ENCODE measurements around the gene FLNA. TPM values are rescaled to one million over a fixed set of nuclear protein-coding genes. Genes with fewer than 3 reads are reported as not detected.

Gene FLNA
- total RNA-seq, 1 donor = 3,431 TPM

- Histone ChIP-seq H3K4me3 (ENCODE audit: insufficient read depth, low read length) (no peak overlapping the region), H4K20me1 (ENCODE audit: insufficient read depth, low read length) (peaks cover 14% of the 10 kb centered on the region), H3K79me2 (ENCODE audit: insufficient read depth, low read length) (peaks cover 22% of the 10 kb centered on the region), H3K4me2 (ENCODE audit: insufficient read depth, low read length) (no peak overlapping the region), H3K27me3 (ENCODE audit: insufficient read depth, low read length) (no peaks in the 10 kb centered on the region), H3K9me3 (ENCODE audit: low read depth, low read length) (no peaks in the 10 kb centered on the region), H3K36me3 (ENCODE audit: insufficient read depth, low read length) (peaks cover 26% of the 10 kb centered on the region), H3K4me1 (ENCODE audit: insufficient read depth, low read length) (peaks cover 11% of the 10 kb centered on the region), H2AFZ (ENCODE audit: low read length) (no peak overlapping the region), H3K27ac (ENCODE audit: low read depth, low read length) (no peak overlapping the region)
- TF ChIP-seq CTCF (IDR thresholded peaks at IDR 0.05; ENCODE audit: extremely low read depth, low read depth, low read length) = no peak
- no peak for DNase-seq (ENCODE audit: insufficient read length, low spot score, missing footprints)
Measured at GRCh38 chrX:154403858-154404257, 29.4 kb upstream of the FLNA start.

GRCh38 chrX:154403192-154403591 is 28.8 kb upstream of the FLNA start:
- Histone ChIP-seq H4K20me1 (ENCODE audit: insufficient read depth, low read length) (peaks cover 20% of the 10 kb centered on the region), H2AFZ (ENCODE audit: low read length) (no peak overlapping the region), H3K36me3 (ENCODE audit: insufficient read depth, low read length) (peaks cover 30% of the 10 kb centered on the region), H3K4me2 (ENCODE audit: insufficient read depth, low read length) (no peak overlapping the region), H3K4me1 (ENCODE audit: insufficient read depth, low read length) (peaks cover 5% of the 10 kb centered on the region), H3K27me3 (ENCODE audit: insufficient read depth, low read length) (no peaks in the 10 kb centered on the region), H3K79me2 (ENCODE audit: insufficient read depth, low read length) (peaks cover 22% of the 10 kb centered on the region), H3K27ac (ENCODE audit: low read depth, low read length) (no peak overlapping the region), H3K9me3 (ENCODE audit: low read depth, low read length) (no peaks in the 10 kb centered on the region), H3K4me3 (ENCODE audit: insufficient read depth, low read length) (no peak overlapping the region)
- no peak for DNase-seq (ENCODE audit: insufficient read length, low spot score, missing footprints)
- no peak for TF ChIP-seq CTCF (IDR thresholded peaks at IDR 0.05; ENCODE audit: extremely low read depth, low read depth, low read length)

GRCh38 chrX:154402622-154403127 is 28.2 kb upstream of the FLNA start:
- Histone ChIP-seq H3K27ac (ENCODE audit: low read depth, low read length) (no peak overlapping the region), H3K27me3 (ENCODE audit: insufficient read depth, low read length) (no peaks in the 10 kb centered on the region), H3K9me3 (ENCODE audit: low read depth, low read length) (no peaks in the 10 kb centered on the region), H3K79me2 (ENCODE audit: insufficient read depth, low read length) (peaks cover 20% of the 10 kb centered on the region), H3K4me2 (ENCODE audit: insufficient read depth, low read length) (no peak overlapping the region), H3K36me3 (ENCODE audit: insufficient read depth, low read length) (peaks cover 30% of the 10 kb centered on the region), H3K4me3 (ENCODE audit: insufficient read depth, low read length) (no peak overlapping the region), H4K20me1 (ENCODE audit: insufficient read depth, low read length) (peaks cover 20% of the 10 kb centered on the region), H2AFZ (ENCODE audit: low read length) (no peak overlapping the region), H3K4me1 (ENCODE audit: insufficient read depth, low read length) (peaks cover 3% of the 10 kb centered on the region)
- DNase-seq (ENCODE audit: insufficient read length, low spot score, missing footprints) = no peak
- no peak for TF ChIP-seq CTCF (IDR thresholded peaks at IDR 0.05; ENCODE audit: extremely low read depth, low read depth, low read length)

- H3K4me2 ChIP-seq (ENCODE audit: insufficient read depth, low read length) = no peak overlapping the region
Measured at GRCh38 chrX:154401918-154402621, 27.6 kb upstream of the FLNA start.

More at GRCh38 chrX:154401918-154402621, 27.6 kb upstream of the FLNA start:
- peaks cover 30% of the 10 kb centered on the region for H3K36me3 ChIP-seq (ENCODE audit: insufficient read depth, low read length)
- TF ChIP-seq CTCF (IDR thresholded peaks at IDR 0.05; ENCODE audit: extremely low read depth, low read depth, low read length) = no peak
- no peak overlapping the region for H3K27ac ChIP-seq (ENCODE audit: low read depth, low read length)
- peaks cover 20% of the 10 kb centered on the region for H3K79me2 ChIP-seq (ENCODE audit: insufficient read depth, low read length)
- peaks cover 3% of the 10 kb centered on the region for H3K4me1 ChIP-seq (ENCODE audit: insufficient read depth, low read length)
- no peaks in the 10 kb centered on the region for H3K27me3 ChIP-seq (ENCODE audit: insufficient read depth, low read length)
- H2AFZ ChIP-seq (ENCODE audit: low read length) = no peak overlapping the region
- no peak for DNase-seq (ENCODE audit: insufficient read length, low spot score, missing footprints)
- no peaks in the 10 kb centered on the region for H3K9me3 ChIP-seq (ENCODE audit: low read depth, low read length)
- no peak overlapping the region for H3K4me3 ChIP-seq (ENCODE audit: insufficient read depth, low read length)
- peaks cover 20% of the 10 kb centered on the region for H4K20me1 ChIP-seq (ENCODE audit: insufficient read depth, low read length)

All from osteoblast (primary cell).